Endothelial cell of umbilical vein (primary cell): ENCODE measurements around the gene MBD5. TPM values are rescaled to one million over a fixed set of nuclear protein-coding genes. Genes with fewer than 3 reads are reported as not detected.

Experiments used
- BruUV-seq: library from RNA; stranded (reverse); fragments of 400-500 nt; replicated peaks from 2 replicates; lab custom pipeline; 2021; lab: Mats Ljungman, UMichigan
- CTCF ChIA-PET: fragments of 300-600, 350-600 bp; sonication (Branson Sonifier 250); formaldehyde crosslinking; loops from one replicate; lab custom pipeline; 2021; ENCODE audit warnings: antibody characterized with exemption, inconsistent platforms; lab: Charles Lee
- POLR2A ChIA-PET: fragments of 300-600, 350-600 bp; sonication (Branson Sonifier 250); formaldehyde crosslinking; loops from one replicate; lab custom pipeline; 2021; ENCODE audit warnings: antibody characterized with exemption, inconsistent platforms; lab: Charles Lee
- DNase-seq: peaks from one replicate; pipeline ENCODE4 v3.0.0-alpha.2; 2011; ENCODE audit warnings: low read depth, low spot score
- FAIRE-seq: peaks from 2 replicates; lab custom pipeline; 2011; peaks lifted over from hg19 to GRCh38; lab: Jason Lieb, UNC
- H2AFZ ChIP-seq: 2 replicates; pipeline ENCODE4 v1.6.0; 2012; ENCODE audit warnings: low read depth, low read length, control low read depth, inconsistent platforms
- H3K27ac ChIP-seq: 2 replicates; pipeline ENCODE4 v1.5.1; 2011; ENCODE audit warnings: low read depth, mild to moderate bottlenecking, control low read depth, low read length, moderate library complexity; ENCODE audit not compliant: insufficient read depth
- H3K27me3 ChIP-seq, 2 experiments: 2 replicates each; pipeline versions ENCODE4 v1.6.0 to v1.6.1; 2011; ENCODE audit warnings: low read length in 2 of 2, mixed read lengths in 1 of 2; ENCODE audit not compliant: control insufficient read depth in 2 of 2, insufficient read depth in 2 of 2
- H3K36me3 ChIP-seq, 2 experiments: 2 replicates in 1 of 2; 3 replicates in 1 of 2; pipeline ENCODE4 v1.5.1; 2011; ENCODE audit warnings: low read length in 2 of 2, mild to moderate bottlenecking in 1 of 2, moderate library complexity in 1 of 2; ENCODE audit not compliant: control insufficient read depth in 2 of 2, insufficient read depth in 2 of 2; ENCODE audit errors: extremely low read depth in 1 of 2
- H3K4me1 ChIP-seq: 3 replicates; pipeline ENCODE4 v1.5.1; 2011; ENCODE audit warnings: mild to moderate bottlenecking, low read length; ENCODE audit not compliant: control insufficient read depth, insufficient read depth; ENCODE audit errors: extremely low read depth
- H3K4me2 ChIP-seq: 2 replicates; pipeline ENCODE4 v1.6.1; 2011; ENCODE audit warnings: low read length, control low read depth, mixed read lengths; ENCODE audit not compliant: insufficient read depth
- H3K4me3 ChIP-seq, 3 experiments: fragments of 200-600 bp in 1 of 3; sonication (generic), shearing (Covaris generic) in 1 of 3; replicated peaks in 1 of 3; 2 replicates each; pipeline ENCODE4 v1.5.1; 2011 to 2016; ENCODE audit warnings: control low read depth in 3 of 3, low read length in 3 of 3, mild to moderate bottlenecking in 2 of 3, inconsistent platforms in 1 of 3, low read depth in 1 of 3, moderate library complexity in 1 of 3; ENCODE audit not compliant: insufficient read depth in 1 of 3
- H3K79me2 ChIP-seq: 2 replicates; pipeline ENCODE4 v1.6.0; 2012; ENCODE audit warnings: low read length, inconsistent platforms; ENCODE audit not compliant: control insufficient read depth, insufficient read depth
- H3K9ac ChIP-seq: replicated peaks from 2 replicates; pipeline ENCODE3; 2011; ENCODE audit warnings: low read length, control low read depth; ENCODE audit not compliant: insufficient read depth; ENCODE audit errors: extremely low read depth
- H3K9me1 ChIP-seq: replicated peaks from 3 replicates; pipeline ENCODE4 v1.6.0; 2011; ENCODE audit warnings: mild to moderate bottlenecking, low read length; ENCODE audit not compliant: control insufficient read depth, insufficient read depth; ENCODE audit errors: extremely low read depth
- H3K9me3 ChIP-seq: replicated peaks from 2 replicates; pipeline ENCODE4 v1.5.1; 2012; ENCODE audit warnings: low read length, inconsistent platforms; ENCODE audit not compliant: control insufficient read depth, insufficient read depth
- H4K20me1 ChIP-seq: replicated peaks from 2 replicates; pipeline ENCODE3; 2011; ENCODE audit warnings: mild to moderate bottlenecking, low read length; ENCODE audit not compliant: control insufficient read depth, insufficient read depth; ENCODE audit errors: extremely low read depth
- EZH2 ChIP-seq: IDR thresholded peaks from 2 replicates; pipeline ENCODE4 v1.6.1; 2012; ENCODE audit warnings: borderline replicate concordance, low read depth, mild to moderate bottlenecking, moderate library complexity, low read length, inconsistent platforms; ENCODE audit not compliant: severe bottlenecking
- FOS ChIP-seq: IDR thresholded peaks from 2 replicates; pipeline ENCODE4 v1.6.1; 2011; ENCODE audit warnings: mild to moderate bottlenecking, low read length, moderate library complexity, borderline replicate concordance; ENCODE audit not compliant: insufficient read depth
- GATA2 ChIP-seq: IDR thresholded peaks from 2 replicates; pipeline ENCODE4 v1.7.0; 2011; ENCODE audit warnings: low read depth, mild to moderate bottlenecking, moderate library complexity, mixed read lengths, low read length; ENCODE audit not compliant: insufficient read length, insufficient read depth
- JUN ChIP-seq: IDR thresholded peaks from 2 replicates; pipeline ENCODE4 v1.6.1; 2011; ENCODE audit warnings: borderline replicate concordance, low read depth; ENCODE audit not compliant: insufficient read length, insufficient read depth
- MYC ChIP-seq: IDR thresholded peaks from one replicate; pipeline ENCODE4 v1.6.1; 2011; ENCODE audit warnings: mild to moderate bottlenecking, low read depth, low read length
- POLR2A ChIP-seq: IDR thresholded peaks from 2 replicates; pipeline ENCODE4 v1.6.1; 2012; ENCODE audit warnings: low read depth, mild to moderate bottlenecking, control low read depth, low read length
- POLR2AphosphoS5 ChIP-seq: IDR thresholded peaks from 2 replicates; pipeline ENCODE4 v1.6.1; 2012; ENCODE audit warnings: low read depth, mild to moderate bottlenecking, control low read depth, low read length, moderate library complexity; ENCODE audit not compliant: insufficient read depth
- dilution Hi-C: fragments of 300-500 bp; cut with MboI; formaldehyde crosslinking; loops from one replicate; pipeline ENCODE4 v1.15.0; 2019; ENCODE audit warnings: low sequenced_read_pairs; ENCODE audit not compliant: extremely low pct_ligation_motif_present
- intact Hi-C: fragments of 100-400 bp; cut with micrococcal nuclease; formaldehyde crosslinking; loops from one replicate; pipeline ENCODE4 v1.10.0; 2022
- polyA plus RNA-seq, 4 experiments: library from polyadenylated mRNA; depleted of rRNA in 3 of 4; stranded (reverse) in 3 of 4; unstranded in 1 of 4; fragments of >200 nt; gene quantifications; 2 replicates each; pipeline versions ENCODE4 v1.2.1 to v1.2.3, GENCODE V29; 2011 to 2012; ENCODE audit warnings: missing spikeins in 1 of 4
- total RNA-seq: library from RNA; stranded (reverse); gene quantifications from 2 replicates; pipeline ENCODE4 v1.2.3, GENCODE V29; 2021
- TF ChIP-seq, protein P1 (sequence below): IDR thresholded peaks from 2 replicates; pipeline ENCODE4 v1.6.1; 2011; ENCODE audit not compliant: insufficient read depth, insufficient read length
- TF ChIP-seq, protein P2 (sequence below), 2 donors: IDR thresholded peaks; 1 replicate in 1 of 2; 2 replicates in 1 of 2; pipeline ENCODE4 v1.5.1; 2011; ENCODE audit warnings: low read length in 2 of 2, mild to moderate bottlenecking in 2 of 2, moderate library complexity in 2 of 2, control low read depth in 1 of 2, inconsistent platforms in 1 of 2, low read depth in 1 of 2; ENCODE audit not compliant: insufficient read depth in 1 of 2; ENCODE audit errors: extremely low read depth in 1 of 2

The MBD5 gene
- total and polyA plus RNA-seq, 2 donors (not counting 3 experiments of a cell fraction or from before 2014, with no cell fraction given): 11.3 to 37.0 TPM

DNA sequence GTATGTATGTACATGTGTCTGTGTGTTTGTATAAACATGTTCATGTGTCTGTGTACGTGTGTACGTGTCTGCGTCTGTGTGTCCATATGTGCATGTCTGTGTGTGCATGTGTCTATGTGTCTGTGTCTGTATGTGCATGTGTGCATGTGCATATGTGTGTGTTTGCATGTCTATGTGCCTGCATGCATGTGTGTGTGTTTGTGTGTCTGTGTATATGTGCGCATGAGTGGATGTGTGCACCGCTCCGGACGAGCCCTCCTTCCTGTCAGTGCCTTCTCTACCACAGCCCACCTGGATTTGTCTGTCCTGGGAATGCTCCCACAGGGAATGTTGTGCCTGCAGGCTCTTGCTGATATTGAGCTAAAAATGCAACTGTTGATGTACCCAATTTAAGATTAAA, 510.3 kb downstream of the MBD5 start:
- ChIA-PET CTCF (no interaction called here), POLR2A (no interaction called here)
- TF ChIP-seq POLR2AphosphoS5 (no peak), JUN (no peak), FOS (no peak)
- TF ChIP-seq, protein P1, sequence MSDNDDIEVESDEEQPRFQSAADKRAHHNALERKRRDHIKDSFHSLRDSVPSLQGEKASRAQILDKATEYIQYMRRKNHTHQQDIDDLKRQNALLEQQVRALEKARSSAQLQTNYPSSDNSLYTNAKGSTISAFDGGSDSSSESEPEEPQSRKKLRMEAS: no peak
- FAIRE-seq (no peak), DNase-seq (no peak)
- no peak overlapping the region for H3K27ac ChIP-seq
- dilution Hi-C loops (no loop called here), intact Hi-C loops (no loop called here)
- no peak overlapping the region for H2AFZ ChIP-seq
- no peak overlapping the region for H3K4me2 ChIP-seq
- no peaks in the 10 kb centered on the region for H3K36me3 ChIP-seq
- no peaks in the 10 kb centered on the region for H4K20me1 ChIP-seq
- no peaks in the 10 kb centered on the region for H3K9me3 ChIP-seq
- H3K4me3 ChIP-seq: no peak overlapping the region
- H3K79me2 ChIP-seq: no peaks in the 10 kb centered on the region
- BruUV-seq: no TSS peak
- H3K9me1 ChIP-seq: no peaks in the 10 kb centered on the region
- no peak overlapping the region for H3K9ac ChIP-seq
- H3K27me3 ChIP-seq: peaks cover 0 to 2% of the 10 kb centered on the region in 2 experiments
- H3K4me1 ChIP-seq: no peaks in the 10 kb centered on the region

DNA sequence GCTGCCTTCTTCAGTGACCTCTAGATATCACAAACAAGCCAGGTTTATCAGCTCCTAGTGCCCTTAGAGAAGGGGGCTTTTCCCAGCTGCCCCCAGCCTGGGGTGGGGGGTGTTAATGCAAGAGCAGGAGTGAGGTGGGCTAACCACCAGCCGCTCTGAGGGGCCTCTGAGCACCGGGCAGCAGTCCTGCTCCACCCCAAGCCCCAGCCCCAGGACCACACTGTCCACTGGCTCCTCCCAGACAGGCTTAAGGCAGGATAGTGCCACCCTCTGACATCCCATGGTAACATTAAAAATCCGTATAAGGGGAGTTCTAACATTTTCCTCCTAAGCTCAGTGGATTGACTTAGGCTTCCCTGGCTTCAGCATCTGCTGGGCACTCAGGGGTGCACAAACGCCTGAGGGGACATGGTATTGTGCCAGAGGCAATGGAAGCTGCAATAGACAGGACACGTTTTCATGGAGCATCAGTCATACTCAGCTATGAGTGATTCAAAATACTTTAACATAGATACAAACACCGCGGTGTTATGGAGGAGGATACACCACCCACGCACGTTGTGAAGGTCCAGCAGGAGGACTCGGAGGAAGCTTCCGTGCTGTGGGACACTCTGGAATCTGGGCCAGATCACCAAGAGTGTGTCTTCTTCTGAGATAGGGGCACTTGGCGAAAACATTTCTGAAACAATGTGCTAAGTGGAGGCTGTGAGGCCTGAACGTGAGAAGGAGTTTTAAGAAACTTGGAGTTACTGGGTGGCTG, 511.0 kb downstream of the MBD5 start:
- DNase-seq: no peak
- CTCF ChIA-PET: no interaction called here
- Histone ChIP-seq H4K20me1 (no peaks in the 10 kb centered on the region), H3K4me2 (no peak overlapping the region), H3K27me3 (peaks cover 0 to 2% of the 10 kb centered on the region in 2 experiments), H3K36me3 (no peaks in the 10 kb centered on the region), H3K79me2 (no peaks in the 10 kb centered on the region), H3K9ac (no peak overlapping the region), H2AFZ (no peak overlapping the region), H3K4me1 (no peaks in the 10 kb centered on the region), H3K27ac (no peak overlapping the region), H3K9me3 (no peaks in the 10 kb centered on the region), H3K9me1 (no peaks in the 10 kb centered on the region), H3K4me3 (no peak overlapping the region)
- POLR2A ChIA-PET: no interaction called here
- no peak for TF ChIP-seq POLR2A
- TF ChIP-seq, protein P2, sequence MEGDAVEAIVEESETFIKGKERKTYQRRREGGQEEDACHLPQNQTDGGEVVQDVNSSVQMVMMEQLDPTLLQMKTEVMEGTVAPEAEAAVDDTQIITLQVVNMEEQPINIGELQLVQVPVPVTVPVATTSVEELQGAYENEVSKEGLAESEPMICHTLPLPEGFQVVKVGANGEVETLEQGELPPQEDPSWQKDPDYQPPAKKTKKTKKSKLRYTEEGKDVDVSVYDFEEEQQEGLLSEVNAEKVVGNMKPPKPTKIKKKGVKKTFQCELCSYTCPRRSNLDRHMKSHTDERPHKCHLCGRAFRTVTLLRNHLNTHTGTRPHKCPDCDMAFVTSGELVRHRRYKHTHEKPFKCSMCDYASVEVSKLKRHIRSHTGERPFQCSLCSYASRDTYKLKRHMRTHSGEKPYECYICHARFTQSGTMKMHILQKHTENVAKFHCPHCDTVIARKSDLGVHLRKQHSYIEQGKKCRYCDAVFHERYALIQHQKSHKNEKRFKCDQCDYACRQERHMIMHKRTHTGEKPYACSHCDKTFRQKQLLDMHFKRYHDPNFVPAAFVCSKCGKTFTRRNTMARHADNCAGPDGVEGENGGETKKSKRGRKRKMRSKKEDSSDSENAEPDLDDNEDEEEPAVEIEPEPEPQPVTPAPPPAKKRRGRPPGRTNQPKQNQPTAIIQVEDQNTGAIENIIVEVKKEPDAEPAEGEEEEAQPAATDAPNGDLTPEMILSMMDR (IDR thresholded peaks at IDR 0.05; ENCODE audit: extremely low read depth in 1 of 2, insufficient read depth in 1 of 2, low read depth in 1 of 2, low read length in 2 of 2): no peak
- TF ChIP-seq POLR2AphosphoS5: no peak
- no peak for TF ChIP-seq MYC
- TF ChIP-seq FOS: no peak
- TF ChIP-seq EZH2: no peak
- TF ChIP-seq GATA2: no peak
- no peak for TF ChIP-seq JUN
- TF ChIP-seq, protein P1: no peak
- no TSS peak for BruUV-seq
- intact Hi-C loops: no loop called here
- dilution Hi-C loops: no loop called here
- no peak for FAIRE-seq
